ENCODE results near the gene AKT3. TPM values are rescaled to one million over a fixed set of nuclear protein-coding genes. Genes with fewer than 3 reads are reported as not detected.
A peak's percentile ranks its signal among the peaks of the same experiment; 100 is the strongest.

AKT3 gene
- total RNA-seq, 2 donors from 2014 or later: 13.6 to 31.2 TPM

GRCh38 chr1:243490748-243491686, 359.0 kb downstream of the AKT3 start:
- no peak for DNase-seq (ENCODE audit: low spot score)
- H3K4me3 ChIP-seq: no peak overlapping the region
- H3K27me3 ChIP-seq: no peaks in the 10 kb centered on the region
- peaks cover 0 to 15% of the 10 kb centered on the region in 2 donors for H3K4me1 ChIP-seq
- no peaks in the 10 kb centered on the region for H3K36me3 ChIP-seq
- H3K27ac ChIP-seq: peak overlapping the region in 1 of 2 donors; percentile 16
- H3K9me3 ChIP-seq: no peaks in the 10 kb centered on the region
- TF ChIP-seq CTCF (IDR thresholded peaks at IDR 0.05): no peak

DNA sequence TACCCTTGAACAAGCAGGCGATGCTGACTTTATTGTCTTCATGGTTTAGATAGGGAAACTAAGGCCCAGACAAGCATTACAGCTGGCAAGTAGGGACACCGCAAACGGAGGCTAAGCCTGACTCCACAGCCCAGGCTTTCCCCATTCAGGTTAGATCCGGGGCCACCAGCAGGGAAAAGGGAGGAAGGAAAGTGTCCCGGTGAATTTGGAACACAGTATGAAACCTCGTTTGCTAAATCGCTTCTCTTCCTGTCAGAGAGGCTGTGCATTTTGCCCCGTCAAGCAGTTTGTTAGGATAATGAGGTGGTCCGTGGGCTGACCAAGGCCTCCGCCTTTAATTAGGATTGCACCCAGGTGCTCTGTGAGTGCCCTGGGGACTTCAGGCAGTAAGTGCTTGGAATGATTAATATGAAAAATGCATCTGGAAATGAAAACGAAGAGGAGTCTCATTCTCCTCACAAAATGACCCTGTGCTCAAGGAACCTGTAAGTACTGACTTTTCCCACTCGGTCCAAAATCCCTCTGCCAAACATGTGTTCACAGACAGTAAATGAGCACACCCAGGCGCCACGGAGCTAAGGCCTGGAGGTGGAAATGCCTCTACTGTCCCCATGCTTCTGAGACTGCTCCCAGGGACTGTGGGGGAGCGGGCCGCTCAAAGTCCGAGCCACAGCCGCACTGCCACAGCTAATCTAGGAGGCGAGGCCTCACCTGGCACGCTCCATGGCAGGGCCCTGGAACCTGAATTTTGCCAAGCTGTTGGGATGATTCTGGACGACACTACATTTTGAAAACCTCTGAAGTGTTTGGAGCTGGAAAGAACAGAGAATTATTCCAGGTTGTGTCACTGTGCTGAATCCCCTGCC, 360.1 kb downstream of the AKT3 start:
- no peak overlapping the region for H3K4me3 ChIP-seq
- H3K27me3 ChIP-seq: no peaks in the 10 kb centered on the region
- H3K9me3 ChIP-seq: no peaks in the 10 kb centered on the region
- DNase-seq (ENCODE audit: low spot score): no peak
- H3K27ac ChIP-seq: no peak overlapping the region
- H3K4me1 ChIP-seq: peaks cover 0 to 8% of the 10 kb centered on the region in 2 donors
- no peaks in the 10 kb centered on the region for H3K36me3 ChIP-seq
- TF ChIP-seq CTCF (IDR thresholded peaks at IDR 0.05): no peak

DNA sequence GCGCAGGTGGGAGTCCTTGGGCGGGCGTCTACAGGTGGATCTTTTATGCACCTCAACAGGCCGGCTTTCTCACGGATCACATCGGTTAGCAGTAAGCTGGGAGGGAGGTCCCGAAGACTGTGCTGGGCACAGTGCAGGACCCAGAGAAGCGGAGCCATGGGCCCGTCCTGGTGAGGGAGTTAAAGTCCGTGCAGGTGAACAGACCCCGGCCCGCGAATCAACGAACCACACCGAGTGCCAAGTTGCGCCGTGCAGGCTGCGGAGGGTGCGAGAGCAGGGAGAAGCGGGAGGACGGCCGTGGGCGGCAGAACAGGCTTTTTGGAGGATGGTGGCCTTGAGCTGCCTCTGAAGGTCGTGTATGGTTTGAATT, 360.9 kb downstream of the AKT3 start:
- no peaks in the 10 kb centered on the region for H3K9me3 ChIP-seq
- no peak overlapping the region for H3K4me3 ChIP-seq
- no peaks in the 10 kb centered on the region for H3K36me3 ChIP-seq
- no peak for TF ChIP-seq CTCF (IDR thresholded peaks at IDR 0.05)
- H3K27me3 ChIP-seq: no peaks in the 10 kb centered on the region
- H3K4me1 ChIP-seq: peaks cover 0 to 8% of the 10 kb centered on the region in 2 donors
- DNase-seq (ENCODE audit: low spot score): no peak
- no peak overlapping the region for H3K27ac ChIP-seq

GRCh38 chr1:243488459-243489157, 361.4 kb downstream of the AKT3 start:
- no peak for TF ChIP-seq CTCF (IDR thresholded peaks at IDR 0.05)
- Histone ChIP-seq H3K36me3 (no peaks in the 10 kb centered on the region), H3K27me3 (no peaks in the 10 kb centered on the region), H3K27ac (no peak overlapping the region), H3K9me3 (no peaks in the 10 kb centered on the region), H3K4me1 (peaks cover 0 to 8% of the 10 kb centered on the region in 2 donors), H3K4me3 (no peak overlapping the region)
- DNase-seq (ENCODE audit: low spot score): no peak

DNA sequence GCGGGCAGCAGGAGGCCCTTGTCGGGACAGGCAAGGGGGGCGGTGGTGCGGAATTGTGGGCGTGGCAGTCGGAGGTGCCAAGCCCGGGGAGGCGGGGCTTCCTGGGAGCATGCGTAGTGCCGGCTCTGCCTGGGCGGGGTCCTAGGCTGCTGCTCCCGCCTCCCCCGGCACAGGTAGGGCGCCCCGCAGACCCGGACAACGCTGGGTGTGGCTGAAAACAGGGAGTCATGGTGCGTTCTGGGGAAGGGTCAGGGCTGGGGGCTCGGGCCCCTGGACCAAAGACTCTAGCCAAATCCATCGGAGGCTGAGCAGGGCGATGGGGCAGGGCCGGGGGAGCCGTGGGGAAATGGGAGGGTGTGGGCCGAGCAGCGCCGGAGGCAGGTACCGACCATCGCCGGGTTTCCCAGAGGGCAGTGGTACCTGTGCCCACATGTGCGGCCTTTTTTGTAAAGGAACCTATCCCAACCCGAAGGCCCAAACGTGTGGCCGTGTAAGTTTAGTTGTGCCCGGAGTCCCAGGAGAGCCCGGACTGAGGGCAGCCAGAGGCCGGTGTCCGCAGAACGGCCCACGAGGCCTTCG, 362.3 kb downstream of the AKT3 start:
- DNase-seq (ENCODE audit: low spot score): no peak
- H3K27ac ChIP-seq: no peak overlapping the region
- H3K4me3 ChIP-seq: no peak overlapping the region
- no peaks in the 10 kb centered on the region for H3K27me3 ChIP-seq
- no peaks in the 10 kb centered on the region for H3K9me3 ChIP-seq
- no peak for TF ChIP-seq CTCF (IDR thresholded peaks at IDR 0.05)
- no peaks in the 10 kb centered on the region for H3K36me3 ChIP-seq
- peaks cover 0 to 9% of the 10 kb centered on the region in 2 donors for H3K4me1 ChIP-seq

Measured in right atrium auricular region (tissue), 2 donors.